Kidney (tissue), 14 donors: ENCODE results near the gene NONO. TPM values are rescaled to one million over a fixed set of nuclear protein-coding genes. Genes with fewer than 3 reads are reported as not detected.

Source experiments
- DNase-seq, 5 donors: peaks; one replicate each; pipeline ENCODE4 v3.0.0-alpha.2; 2013 to 2020
- FAIRE-seq: peaks from 2 replicates; lab custom pipeline; 2012; peaks lifted over from hg19 to GRCh38; lab: Jason Lieb, UNC
- H3K27ac ChIP-seq, 2 donors: one replicate each; pipeline ENCODE4 v1.7.0; 2013; ENCODE audit warnings: low read depth in 2 of 2, low read length in 2 of 2, inconsistent platforms in 1 of 2
- H3K27me3 ChIP-seq: one replicate; pipeline ENCODE4 v1.7.1; 2013; ENCODE audit warnings: low read length, inconsistent platforms; ENCODE audit not compliant: control insufficient read depth, insufficient read depth
- H3K36me3 ChIP-seq, 3 donors: one replicate each; pipeline versions ENCODE4 v1.7.0 to v1.7.1; 2013; ENCODE audit warnings: low read length in 3 of 3, control low read depth in 1 of 3, inconsistent platforms in 1 of 3; ENCODE audit not compliant: insufficient read depth in 3 of 3, control insufficient read depth in 2 of 3
- H3K4me1 ChIP-seq, 3 donors: one replicate each; pipeline versions ENCODE4 v1.7.0 to v1.7.1; 2013; ENCODE audit warnings: low read length in 3 of 3, inconsistent platforms in 1 of 3, low read depth in 1 of 3; ENCODE audit not compliant: control insufficient read depth in 2 of 3, insufficient read depth in 2 of 3
- H3K4me3 ChIP-seq, 3 donors: one replicate each; pipeline versions ENCODE4 v1.7.0 to v1.8.1; 2013; ENCODE audit warnings: low read length in 3 of 3, control low read depth in 1 of 3, inconsistent platforms in 1 of 3
- H3K9ac ChIP-seq, 3 donors: one replicate each; pipeline versions ENCODE4 v1.7.0 to v1.7.1; 2013; ENCODE audit warnings: low read length in 3 of 3, control low read depth in 1 of 3, inconsistent platforms in 1 of 3
- H3K9me3 ChIP-seq, 3 donors: one replicate each; pipeline versions ENCODE4 v1.7.0 to v1.7.1; 2013; ENCODE audit warnings: low read length in 3 of 3, control low read depth in 1 of 3, inconsistent platforms in 1 of 3; ENCODE audit not compliant: control insufficient read depth in 2 of 3, insufficient read depth in 1 of 3
- CTCF ChIP-seq: IDR thresholded peaks from 3 replicates; pipeline ENCODE4 v1.5.1; 2012; ENCODE audit warnings: mild to moderate bottlenecking, moderate library complexity, borderline replicate concordance; ENCODE audit not compliant: insufficient read depth; ENCODE audit errors: extremely low read depth
- intact Hi-C: fragments of 100-400 bp; cut with DNase I; formaldehyde crosslinking; loops from one replicate; pipeline ENCODE4 v1.11.1; 2022
- polyA plus RNA-seq: library from polyadenylated mRNA; stranded (reverse); fragments of 350-450 nt; fragmentation: Illumina TruSeq; extraction: RNeasy Lipid Tissue Mini Kit (QIAGEN cat#74804); gene quantifications from one replicate; pipeline ENCODE4 v1.2.3, GENCODE V29; 2014; ENCODE audit warnings: low read depth, low replicate concordance; ENCODE audit not compliant: insufficient read depth
- total RNA-seq: library from RNA; stranded (reverse); fragmentation: NEBNext Ultra II Directional; extraction: Animal tissue kit (Norgen Biotek cat#: 25700); gene quantifications from one replicate; pipeline ENCODE4 v1.2.1, GENCODE V29; 2021
- donor health status: control.
- donor health status: control.
- donor health status: control.
- donor health status: control.
- donor health status: control.
- donor health status: DM: yes; HTN: yes; CAD: no.
- donor health status: Normal renal cell carcinoma (clear cell type).

The NONO gene
- total and polyA plus RNA-seq, 2 donors from 2014 or later: 126 to 225 TPM

GRCh38 chrX:71282514-71283402 lies 677 bp upstream of the NONO start:
- Histone ChIP-seq H3K4me1 (peaks cover 0 to 5% (median 0%) of the 10 kb centered on the region in 3 donors), H3K9me3 (no peaks in the 10 kb centered on the region), H3K27me3 (no peaks in the 10 kb centered on the region), H3K27ac (peak overlapping the region; percentile 82 to 91), H3K9ac (peak overlapping the region in 2 of 3 donors; percentile 50 to 67), H3K36me3 (no peaks in the 10 kb centered on the region), H3K4me3 (peak overlapping the region; percentile 76 to 80 (median 78))
- intact Hi-C loops: no loop called here
- no peak for TF ChIP-seq CTCF
- FAIRE-seq: no peak
- DNase-seq: peak in 1 of 5 donors; percentile 49

GRCh38 chrX:71285929-71286328 lies 2.5 kb downstream of the NONO start:
- TF ChIP-seq CTCF: no peak
- H3K9ac ChIP-seq: peak overlapping the region in 1 of 3 donors; percentile 26
- no peak for DNase-seq
- intact Hi-C loops: no loop called here
- FAIRE-seq: peak; percentile 79
- peaks cover 0 to 5% (median 0%) of the 10 kb centered on the region in 3 donors for H3K36me3 ChIP-seq
- H3K9me3 ChIP-seq: no peaks in the 10 kb centered on the region
- no peak overlapping the region for H3K27ac ChIP-seq
- H3K27me3 ChIP-seq: no peaks in the 10 kb centered on the region
- peak overlapping the region in 2 of 3 donors; percentile 20 to 39 for H3K4me3 ChIP-seq
- H3K4me1 ChIP-seq: peaks cover 0 to 5% (median 0%) of the 10 kb centered on the region in 3 donors

GRCh38 chrX:71291381-71291780 lies 7.9 kb downstream of the NONO start:
- Histone ChIP-seq H3K9ac (no peak overlapping the region), H3K36me3 (peaks cover 8 to 40% (median 11%) of the 10 kb centered on the region in 3 donors), H3K9me3 (no peaks in the 10 kb centered on the region), H3K27me3 (no peaks in the 10 kb centered on the region), H3K27ac (no peak overlapping the region), H3K4me1 (no peaks in the 10 kb centered on the region), H3K4me3 (no peak overlapping the region)
- TF ChIP-seq CTCF: no peak
- intact Hi-C loops: no loop called here
- no peak for FAIRE-seq
- DNase-seq: no peak
